SU-DHL-6 (cell line): ENCODE results near the gene HHAT.

Experiments used
- EZH2phosphoT487 ChIP-seq: fragments of 200-600 bp; sonication (generic), shearing (Covaris generic); conservative IDR thresholded peaks from 2 replicates; pipeline ENCODE4 v1.6.1; 2018; ENCODE audit warnings: mild to moderate bottlenecking, antibody characterized with exemption, low read length, moderate library complexity, mixed read lengths
- TF ChIP-seq, protein P1 (sequence below): fragments of 200-600 bp; sonication (generic); IDR thresholded peaks from one replicate; pipeline ENCODE4 v1.5.1; 2017; ENCODE audit warnings: antibody characterized with exemption, mild to moderate bottlenecking, low read length, moderate library complexity; ENCODE audit not compliant: insufficient read depth, poor library complexity, severe bottlenecking

GRCh38 chr1:210631399-210631798 lies 302.7 kb downstream of the HHAT start:
- no peak for TF ChIP-seq EZH2phosphoT487
- TF ChIP-seq, protein P1, sequence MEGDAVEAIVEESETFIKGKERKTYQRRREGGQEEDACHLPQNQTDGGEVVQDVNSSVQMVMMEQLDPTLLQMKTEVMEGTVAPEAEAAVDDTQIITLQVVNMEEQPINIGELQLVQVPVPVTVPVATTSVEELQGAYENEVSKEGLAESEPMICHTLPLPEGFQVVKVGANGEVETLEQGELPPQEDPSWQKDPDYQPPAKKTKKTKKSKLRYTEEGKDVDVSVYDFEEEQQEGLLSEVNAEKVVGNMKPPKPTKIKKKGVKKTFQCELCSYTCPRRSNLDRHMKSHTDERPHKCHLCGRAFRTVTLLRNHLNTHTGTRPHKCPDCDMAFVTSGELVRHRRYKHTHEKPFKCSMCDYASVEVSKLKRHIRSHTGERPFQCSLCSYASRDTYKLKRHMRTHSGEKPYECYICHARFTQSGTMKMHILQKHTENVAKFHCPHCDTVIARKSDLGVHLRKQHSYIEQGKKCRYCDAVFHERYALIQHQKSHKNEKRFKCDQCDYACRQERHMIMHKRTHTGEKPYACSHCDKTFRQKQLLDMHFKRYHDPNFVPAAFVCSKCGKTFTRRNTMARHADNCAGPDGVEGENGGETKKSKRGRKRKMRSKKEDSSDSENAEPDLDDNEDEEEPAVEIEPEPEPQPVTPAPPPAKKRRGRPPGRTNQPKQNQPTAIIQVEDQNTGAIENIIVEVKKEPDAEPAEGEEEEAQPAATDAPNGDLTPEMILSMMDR, result no peak
